IPS DF 19.7 (cell line): Measurements from ENCODE around the gene VAMP5.
"Not testable (repeated sequence)": the region's sequence is repeated elsewhere in the genome, so short reads cannot be mapped to it uniquely, and the experiment has no call there.

Experiments
- DNase-seq: peaks from one replicate; pipeline ENCODE4 v3.0.0-alpha.2; 2013; ENCODE audit warnings: low read depth, low spot score

VAMP5 gene

DNA sequence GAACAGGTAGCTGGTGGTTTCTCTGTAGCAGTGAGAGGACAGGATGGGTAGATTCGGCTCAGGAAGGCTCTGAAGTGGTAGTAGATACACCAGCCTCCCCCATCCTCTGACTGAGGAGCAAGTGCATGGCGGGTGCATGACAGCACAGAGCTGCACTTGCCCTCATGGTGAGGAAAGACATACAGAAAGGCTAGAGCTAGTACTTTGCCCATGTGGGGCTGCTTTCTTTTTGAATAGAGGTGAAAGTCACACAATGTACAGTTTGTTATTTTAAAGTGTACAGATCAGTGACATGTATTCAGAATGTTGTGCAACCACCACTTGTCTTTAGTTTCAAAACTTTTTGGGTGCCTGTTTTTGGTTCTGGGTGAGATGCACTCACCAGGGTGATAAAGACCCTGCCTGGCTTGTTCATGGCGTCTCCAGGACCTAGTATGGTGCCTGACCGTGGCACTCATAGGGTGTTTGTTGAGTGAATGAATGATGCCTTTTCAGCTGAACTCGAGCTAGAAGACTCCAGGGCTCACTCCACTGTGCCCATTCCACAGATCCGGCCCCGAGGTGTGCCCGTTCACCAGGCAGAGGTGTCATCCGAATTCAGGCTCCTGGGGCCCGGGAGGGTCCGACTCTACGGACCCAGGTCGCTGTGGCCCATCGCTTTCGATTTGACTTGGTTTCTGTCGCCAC, 421 bp upstream of the VAMP5 start:
- no peak for DNase-seq

DNA sequence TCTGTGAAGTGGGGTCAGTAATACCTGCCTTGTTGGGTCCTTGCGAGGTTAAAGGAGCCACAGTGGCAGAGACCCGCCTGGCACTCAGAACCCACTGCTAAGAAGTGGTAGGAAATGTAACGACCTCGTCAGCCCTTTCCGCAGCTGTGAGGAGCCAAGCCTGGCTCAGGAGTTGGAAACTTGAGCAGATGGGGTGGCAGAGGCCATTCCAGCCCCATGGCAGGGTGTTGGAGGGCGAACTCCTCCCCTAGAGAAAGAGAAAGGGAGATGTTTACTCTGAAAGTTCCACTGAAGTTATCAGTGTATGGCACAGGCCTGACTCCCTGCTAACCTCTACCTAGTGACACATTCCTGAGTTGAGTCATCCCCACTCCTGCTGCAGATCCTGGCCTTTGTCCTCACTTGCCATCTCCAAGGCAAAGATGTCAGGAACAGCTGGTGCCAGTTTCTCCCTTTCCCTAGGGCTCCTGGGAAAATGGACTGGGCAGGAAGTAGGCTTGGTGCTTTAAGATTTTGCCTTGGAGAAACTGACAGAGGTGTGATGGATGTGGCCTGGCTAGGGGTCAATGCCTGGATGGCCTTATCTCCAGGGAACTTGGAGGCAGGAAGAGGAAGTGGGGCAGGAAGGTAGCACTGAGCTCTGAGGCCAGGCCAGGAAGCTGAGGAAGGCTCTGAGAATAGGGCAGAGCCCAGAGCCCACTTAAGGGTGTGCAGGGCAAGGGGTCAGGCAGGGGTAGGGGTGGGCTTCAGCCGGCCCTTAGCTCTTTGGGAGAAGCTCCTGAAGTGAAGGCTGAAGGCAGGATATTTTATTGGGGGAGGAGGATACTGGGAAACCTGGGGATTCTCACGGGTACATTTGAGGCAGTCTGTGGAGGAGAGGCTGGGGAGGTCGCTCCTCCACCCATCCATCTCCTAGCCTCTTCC, 888 bp downstream of the VAMP5 start:
- no peak for DNase-seq

DNA sequence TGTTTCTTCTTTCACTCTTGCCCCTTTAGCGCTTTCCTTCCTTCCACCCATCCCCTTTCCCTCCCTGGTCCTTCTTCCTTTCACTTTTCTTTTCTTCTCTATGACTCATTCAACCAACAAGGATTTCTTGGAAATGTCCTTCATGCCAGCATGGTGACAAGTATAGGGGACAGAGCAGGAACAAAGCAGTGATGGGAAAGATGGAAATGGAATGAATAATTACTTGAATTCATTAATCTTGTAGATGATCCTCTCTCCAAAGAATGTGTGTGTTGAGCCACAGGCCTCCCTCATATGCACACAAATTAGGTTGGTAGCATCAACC, 1.5 kb downstream of the VAMP5 start:
- DNase-seq, result no peak

DNA sequence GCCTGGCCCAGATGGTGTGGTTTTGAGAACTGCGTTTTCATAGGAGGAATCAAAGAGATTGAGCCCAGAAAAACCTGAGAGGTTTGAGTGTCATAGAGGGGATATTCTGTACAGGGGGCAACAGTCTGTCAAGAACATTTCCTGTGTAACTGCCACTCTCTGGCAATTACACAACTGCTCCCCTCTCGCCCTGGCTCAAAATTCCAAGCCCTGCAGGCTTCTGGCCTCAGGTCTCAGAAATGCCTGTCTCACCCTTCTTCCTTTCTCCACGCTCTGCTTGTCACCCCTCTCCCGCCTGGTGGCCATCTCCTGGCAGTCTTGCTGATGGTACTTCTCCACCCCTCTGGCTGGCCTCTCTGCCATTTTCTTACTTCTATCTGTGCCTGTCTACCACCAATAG, 4.0 kb downstream of the VAMP5 start:
- no peak for DNase-seq

DNA sequence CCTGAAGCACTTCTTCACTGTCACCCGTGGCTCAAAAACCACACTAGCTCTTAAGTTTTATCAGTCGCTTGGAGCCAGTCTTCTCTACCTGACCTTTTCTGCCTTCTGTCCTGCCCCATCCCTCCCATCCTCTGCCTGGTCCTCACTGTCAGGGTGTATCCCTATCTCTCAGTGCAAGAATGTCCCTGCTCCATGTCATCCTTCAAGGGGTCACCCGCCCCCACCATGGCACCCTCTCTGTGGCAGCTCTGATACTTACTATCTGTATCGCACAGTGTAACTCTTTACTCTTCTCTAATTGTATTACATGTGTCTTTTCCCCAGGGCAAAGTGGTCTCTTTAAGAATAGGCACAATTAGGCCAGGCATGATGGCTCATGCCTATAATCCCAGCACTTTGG, 4.4 kb downstream of the VAMP5 start:
- DNase-seq, result no peak

DNA sequence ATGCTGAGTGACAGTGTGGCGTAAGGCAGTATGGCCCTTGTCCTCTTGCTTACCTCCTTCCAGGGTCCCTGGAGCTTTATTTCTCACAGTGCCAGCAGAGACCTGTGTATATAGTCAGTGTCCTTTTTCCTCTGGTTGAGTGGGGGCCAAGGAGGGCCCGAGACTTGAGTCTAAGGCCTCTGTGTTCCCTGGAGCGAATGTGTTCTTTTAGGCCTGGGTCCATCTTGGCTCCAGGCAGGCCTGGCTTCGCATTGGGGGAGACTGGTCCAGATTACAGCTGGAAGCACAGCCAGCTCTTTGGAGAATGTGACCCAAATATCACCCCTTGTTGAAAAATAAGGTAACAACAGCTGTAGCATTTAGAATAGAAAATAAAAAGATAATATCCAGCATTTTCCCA, 5.0 kb downstream of the VAMP5 start:
- no peak for DNase-seq

DNA sequence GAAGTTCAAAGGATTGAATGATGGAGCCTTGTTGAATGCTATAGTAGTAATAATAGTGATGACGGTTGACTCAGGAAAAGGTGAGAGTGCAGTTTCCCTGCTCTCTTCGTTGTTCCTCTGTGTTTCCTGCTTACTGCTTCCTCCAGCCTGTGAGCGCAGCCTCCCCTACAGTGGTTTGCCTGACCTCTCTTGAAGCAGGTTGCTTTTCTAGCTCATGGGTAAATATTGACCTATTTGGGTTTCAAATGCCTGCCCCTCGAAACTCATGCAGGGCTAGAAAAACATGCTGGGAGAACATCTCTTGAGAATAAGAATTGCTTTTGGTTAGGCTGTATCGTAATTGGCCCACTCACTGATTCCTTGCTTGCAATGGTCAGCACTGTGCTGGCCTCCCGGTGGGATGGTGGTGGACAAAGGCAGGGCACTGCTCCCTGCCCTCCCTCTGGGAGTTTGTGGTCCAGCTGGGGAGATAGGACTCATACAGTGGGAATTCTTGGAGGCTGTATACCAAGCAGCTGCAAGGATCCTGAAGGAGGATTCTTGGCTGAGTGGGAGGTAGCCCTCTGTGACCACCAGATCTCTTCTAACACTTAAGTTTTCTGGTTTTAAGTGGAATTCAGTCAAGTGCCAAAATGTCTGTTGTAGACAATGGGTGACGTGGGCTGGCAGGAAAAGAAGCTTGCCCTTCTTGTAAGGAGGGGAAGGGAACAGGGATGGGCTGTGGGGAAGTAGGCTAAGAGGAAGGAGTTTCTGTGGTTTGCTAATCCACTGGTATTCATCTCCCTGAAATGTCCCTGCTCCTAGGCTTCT, 6.0 kb downstream of the VAMP5 start:
- no peak for DNase-seq

DNA sequence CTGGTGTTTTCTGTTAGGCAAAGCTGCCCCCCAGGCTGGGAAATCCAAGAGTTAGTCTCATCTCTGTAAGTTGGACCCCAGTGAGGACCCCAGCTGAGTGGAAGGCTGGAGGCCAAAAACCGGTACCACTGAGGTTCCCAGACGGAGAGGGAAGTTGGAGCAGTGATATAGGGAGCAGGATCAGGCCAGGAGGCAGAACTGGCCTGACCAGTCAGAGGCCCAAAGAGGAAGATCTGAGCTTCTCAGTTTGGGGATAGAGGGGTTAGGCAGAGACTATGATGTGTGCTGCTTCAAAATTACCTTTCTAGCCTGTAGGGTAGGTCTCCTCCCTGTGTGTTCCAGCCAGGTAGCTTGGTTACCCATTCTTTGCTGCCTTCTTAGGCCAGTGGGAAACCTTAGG, 6.7 kb downstream of the VAMP5 start:
- no peak for DNase-seq

DNA sequence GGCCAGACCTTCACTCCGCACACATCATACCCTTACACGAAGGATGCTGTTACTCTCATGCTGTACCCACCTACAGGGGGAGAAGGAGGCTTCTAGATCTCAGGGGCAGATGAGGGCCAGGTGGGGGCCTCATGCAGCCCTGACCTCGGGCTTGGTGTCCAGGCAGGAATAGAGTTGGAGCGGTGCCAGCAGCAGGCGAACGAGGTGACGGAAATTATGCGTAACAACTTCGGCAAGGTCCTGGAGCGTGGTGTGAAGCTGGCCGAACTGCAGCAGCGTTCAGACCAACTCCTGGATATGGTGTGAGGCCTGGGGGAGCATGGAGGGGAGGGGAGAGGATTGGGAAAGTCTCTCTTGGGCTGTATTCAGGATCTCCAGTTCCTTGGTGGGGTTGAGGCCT, 7.3 kb downstream of the VAMP5 start:
- DNase-seq, result no peak

DNA sequence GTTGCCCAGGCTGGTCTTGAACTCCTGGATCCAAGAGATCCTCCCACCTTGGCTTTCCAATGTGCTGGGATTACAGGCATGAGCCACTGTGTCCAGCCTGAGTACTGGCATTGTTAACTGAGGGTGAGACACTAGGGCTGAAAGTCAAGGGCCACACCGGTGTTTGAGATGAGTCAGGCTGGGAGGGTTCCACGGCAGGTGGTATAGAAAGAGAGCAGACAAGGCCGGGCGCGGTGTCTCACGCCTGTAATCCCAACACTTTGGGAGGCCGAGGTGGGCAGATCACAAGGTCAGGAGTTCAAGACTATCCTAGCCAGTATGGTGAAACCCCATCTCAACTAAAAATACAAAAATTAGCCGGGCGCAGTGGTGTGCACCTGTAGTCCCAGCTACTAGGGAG, 8.1 kb downstream of the VAMP5 start:
- DNase-seq, result not testable (repeated sequence)

DNA sequence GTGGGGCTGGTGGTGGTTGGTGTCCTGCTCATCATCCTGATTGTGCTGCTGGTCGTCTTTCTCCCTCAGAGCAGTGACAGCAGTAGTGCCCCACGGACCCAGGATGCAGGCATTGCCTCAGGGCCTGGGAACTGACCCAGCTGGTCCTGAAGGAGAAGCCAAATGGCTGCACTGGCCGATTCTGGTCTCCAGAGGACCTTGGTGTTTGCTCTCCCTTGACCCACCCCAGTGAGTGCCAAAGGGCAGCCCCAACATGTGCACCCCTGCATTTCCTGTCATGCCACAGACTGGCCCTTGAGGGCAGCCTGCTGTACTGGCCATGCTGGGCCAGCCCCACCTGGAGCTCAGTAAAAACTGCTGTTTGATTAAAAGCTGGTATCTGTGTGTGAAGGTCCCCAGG, 8.8 kb downstream of the VAMP5 start:
- DNase-seq, result no peak

DNA sequence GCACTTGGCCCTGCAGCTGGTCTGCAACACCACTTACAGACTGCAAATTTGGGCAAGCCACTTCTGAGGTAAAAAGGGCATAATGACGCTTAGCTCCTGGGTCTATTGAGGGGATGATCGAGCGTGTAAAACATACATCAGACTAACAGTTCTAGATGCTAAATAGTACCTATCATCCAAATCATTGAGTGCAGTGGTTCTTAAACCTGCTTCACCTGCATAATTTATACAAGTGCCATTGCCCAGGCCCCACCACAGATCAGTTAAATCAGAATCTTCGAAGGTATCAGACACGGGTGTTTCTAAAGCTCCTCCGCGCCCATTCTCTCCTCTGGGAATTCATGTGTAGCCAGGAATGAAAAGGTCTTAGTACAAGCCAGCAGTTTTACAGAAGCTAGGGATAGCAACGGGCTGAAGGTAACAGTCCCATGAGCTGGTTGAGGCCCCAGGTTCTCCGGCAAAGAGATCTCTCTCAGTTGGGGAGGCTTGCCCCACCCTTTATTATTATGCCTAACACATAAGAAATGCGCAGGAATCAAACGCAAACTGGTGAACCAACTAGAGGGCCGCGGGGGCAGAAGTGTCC, 10.6 kb downstream of the VAMP5 start:
- DNase-seq, result no peak

DNA sequence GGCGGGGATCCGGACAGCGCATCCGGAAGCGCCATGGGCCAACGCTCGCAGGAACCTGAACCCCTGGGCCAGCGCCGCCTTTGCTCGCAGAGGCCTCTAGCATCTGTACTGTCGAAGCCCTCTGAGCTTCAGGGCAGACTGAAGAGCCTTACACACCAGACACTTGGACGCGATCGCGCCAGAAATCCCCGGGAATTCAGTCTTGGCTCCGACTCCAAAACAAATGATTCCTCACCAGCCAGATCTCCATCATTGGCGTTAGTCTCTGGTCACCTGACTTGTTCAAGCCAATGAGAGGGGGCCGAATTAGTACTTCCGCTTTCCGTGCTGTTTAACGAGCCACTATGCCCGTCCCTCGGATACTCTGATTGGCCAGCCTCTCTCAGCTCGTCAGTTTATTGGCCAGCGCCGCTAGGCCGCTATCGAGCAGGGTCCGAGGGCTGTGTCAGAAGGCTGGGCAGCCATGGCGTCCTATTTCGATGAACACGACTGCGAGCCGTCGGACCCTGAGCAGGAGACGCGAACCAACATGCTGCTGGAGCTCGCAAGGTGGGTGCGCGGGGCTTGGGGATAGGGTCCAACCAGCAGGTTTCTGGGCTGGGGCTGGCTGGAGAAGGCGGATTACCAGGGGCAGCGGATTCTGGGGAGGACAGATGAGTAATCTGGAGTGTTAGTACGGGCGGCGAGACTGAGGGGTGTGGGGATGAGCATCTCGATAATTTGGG, 11.2 kb downstream of the VAMP5 start, which contains the start of gene RNF181:
TSS of gene RNF181 (plus strand) at position 445 of the 725 bp plus-strand sequence. CDS start at position 464, 19 bp downstream.
- DNase-seq, result peak; percentile 93

DNA sequence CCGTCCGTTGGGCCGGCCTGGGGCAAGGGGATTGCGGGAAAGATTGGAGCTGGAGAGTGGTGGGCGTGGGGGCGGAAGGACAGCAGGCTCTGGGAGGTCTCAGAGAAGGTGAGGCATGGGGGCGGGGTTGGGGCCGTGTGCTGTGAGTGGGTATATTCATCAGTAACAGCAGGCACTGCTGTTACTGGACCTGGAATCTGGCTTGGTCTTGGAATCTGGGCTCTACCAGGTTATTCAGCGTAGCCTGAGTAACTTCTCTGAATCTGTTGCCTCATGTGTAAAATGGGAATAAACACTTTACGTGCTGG, 11.7 kb downstream of the VAMP5 start:
- DNase-seq, result no peak

DNA sequence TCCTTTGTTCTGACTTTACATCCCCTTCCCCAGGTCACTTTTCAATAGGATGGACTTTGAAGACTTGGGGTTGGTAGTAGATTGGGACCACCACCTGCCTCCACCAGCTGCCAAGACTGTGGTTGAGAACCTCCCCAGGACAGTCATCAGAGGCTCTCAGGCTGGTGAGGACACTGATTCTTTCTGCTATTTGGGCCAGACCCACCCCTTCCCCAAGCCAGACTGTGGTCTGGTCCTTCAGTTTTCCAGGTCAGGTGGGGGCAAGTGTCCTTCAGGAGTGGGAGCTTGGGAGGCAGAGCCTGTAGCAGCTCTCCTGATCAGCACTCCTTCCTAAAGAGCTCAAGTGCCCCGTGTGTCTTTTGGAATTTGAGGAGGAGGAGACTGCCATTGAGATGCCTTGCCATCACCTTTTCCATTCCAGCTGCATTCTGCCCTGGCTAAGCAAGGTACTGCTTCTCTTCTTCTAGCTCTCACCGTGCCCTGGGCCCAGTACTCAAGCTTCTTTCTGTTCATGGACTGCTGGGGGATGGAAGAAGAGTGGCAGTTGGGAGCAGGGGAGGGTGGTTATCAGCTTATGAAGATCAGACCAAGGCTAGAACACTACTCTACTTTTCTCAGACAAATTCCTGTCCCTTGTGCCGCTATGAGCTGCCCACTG, 12.4 kb downstream of the VAMP5 start:
- DNase-seq, result no peak

DNA sequence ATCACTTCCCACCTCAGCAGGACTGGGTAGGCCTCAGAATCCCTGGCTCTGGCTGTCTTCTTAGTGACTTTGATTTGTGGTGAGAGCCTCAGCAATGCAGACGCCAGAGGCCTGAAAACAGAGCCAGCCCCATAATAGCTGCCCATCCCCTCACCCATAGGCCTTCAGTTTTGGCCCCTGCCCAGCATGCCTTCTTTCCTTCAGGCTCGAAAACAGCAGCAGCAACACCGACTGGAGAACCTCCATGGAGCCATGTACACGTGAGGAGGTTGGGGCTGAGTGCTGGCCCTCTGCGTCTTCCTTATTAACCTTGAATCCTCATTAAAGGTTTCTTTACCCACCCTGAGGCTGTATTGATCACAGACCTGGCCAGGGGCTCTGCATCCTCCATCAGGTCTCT, 13.0 kb downstream of the VAMP5 start:
- DNase-seq, result no peak

DNA sequence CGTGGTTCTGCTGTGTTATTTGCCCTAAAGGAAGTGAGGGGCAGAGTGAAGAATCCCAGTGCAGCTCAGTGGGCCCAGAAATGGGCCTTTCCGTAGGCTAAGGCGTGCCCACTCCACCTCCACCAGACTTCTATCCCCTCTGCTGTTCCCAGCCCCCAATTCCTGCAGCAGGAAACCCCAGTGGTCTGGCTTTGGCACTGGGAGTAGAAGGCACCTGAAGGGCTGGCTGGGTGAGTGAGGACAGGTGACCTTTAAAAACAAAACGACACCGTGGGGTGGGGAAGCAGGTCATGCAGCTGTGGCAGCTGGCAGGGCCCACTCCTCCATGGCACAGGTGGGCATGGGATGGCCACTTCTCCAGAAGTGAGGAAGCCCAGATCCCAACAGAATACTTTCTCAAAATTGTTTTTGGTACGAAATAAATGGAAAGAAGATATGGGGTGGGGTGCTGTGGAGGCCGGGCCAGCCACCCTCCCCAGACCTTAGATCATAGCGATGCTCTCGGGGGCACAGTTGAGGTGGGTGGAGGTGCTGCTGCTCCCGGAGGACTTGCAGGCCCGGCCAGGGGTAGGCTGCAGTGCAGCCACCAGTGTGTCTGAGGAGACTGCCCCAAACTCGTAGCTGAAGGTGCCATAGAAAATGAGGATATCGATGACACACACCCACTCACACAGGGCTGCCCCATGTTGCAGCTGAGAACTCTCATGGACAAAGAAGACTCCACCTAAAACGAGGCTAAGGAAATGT, 14.5 kb downstream of the VAMP5 start:
- no peak for DNase-seq

DNA sequence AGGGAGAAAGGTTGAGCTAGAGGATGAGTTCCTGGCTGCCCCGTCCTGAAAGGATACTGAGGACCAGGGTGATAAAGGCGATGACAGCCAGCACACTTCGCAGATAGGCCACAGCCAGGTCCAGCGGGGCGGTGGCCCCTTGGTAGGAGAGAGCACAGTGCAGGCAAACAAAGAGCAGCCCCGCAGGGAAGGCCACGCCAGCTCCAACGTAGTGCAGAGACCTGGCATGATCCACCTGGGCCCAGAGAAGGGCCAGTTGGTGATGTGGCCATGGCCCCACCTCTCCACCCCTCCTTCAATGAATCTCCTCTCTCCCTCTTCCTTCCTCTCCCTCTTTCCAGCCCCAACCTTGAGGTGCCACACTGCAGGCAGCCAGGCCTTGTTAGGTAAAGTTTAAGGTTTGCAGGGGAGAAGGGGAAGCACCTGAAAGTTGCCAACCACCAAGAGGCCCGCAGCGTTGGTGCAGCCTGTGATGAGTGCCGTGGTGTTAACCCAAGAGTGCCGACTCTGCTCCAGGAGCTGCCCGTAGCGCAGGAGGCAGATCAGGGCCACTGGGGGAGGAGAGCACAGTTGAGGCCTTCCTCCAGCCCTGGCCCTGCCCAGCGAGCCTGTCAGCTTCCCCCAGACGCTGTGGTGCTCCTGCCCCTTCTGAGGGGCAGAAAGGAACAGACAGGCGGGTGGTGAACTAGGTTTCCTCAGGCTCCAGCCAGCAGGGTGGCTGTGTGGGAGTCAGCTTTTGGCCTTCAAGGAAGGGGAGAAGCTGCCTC, 15.4 kb downstream of the VAMP5 start:
- DNase-seq, result no peak

DNA sequence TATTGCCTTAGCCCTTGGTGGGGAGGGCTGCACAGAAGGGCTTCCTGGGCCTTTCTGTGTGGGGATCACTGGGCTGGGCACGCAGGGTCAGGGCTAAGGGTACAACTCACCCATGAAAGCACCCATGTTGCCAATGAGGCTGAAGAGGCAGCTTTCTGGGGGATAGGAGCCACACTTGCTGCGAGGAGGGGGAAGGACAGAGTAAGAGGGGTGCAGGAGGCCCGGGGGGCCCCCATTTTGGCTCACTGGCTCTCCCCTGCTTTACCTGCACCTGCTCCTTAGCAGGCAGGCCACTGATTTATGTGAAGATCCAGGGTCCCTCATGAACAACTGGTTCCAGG, 16.0 kb downstream of the VAMP5 start:
- DNase-seq, result no peak
